Middle frontal gyrus (tissue), 1 donor: Measurements from ENCODE around the gene FAM13A.
"Not testable (repeated sequence)": the region's sequence is repeated elsewhere in the genome, so short reads cannot be mapped to it uniquely, and the experiment has no call there.

ENCODE experiments used
- DNase-seq: peaks from one replicate; pipeline ENCODE4 v3.0.0-alpha.2; 2015; ENCODE audit warnings: low spot score; ENCODE audit errors: extremely low spot score

FAM13A gene

GRCh38 chr4:89000844-89001360 is 56.1 kb downstream of the FAM13A start:
- no peak for DNase-seq

DNA sequence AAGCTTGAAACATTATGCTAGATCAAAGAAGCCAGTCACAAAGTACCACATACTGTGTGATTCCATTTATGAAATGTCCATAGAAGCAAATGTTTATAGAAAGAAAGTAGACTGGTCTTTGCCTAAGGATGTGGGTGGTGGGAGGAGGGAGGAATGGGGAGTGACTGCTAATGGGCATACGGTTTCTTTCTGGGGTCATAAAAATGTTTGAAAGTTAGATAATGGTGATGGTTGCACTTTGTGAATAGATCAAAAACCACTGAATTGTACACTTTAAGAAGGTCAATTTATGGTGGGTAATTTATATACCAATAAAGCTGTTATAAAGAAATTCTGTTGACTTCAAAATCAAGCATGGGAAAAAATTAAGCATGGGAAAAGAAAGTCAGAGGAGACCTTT is 56.6 kb downstream of the FAM13A start:
- DNase-seq = no peak

DNA sequence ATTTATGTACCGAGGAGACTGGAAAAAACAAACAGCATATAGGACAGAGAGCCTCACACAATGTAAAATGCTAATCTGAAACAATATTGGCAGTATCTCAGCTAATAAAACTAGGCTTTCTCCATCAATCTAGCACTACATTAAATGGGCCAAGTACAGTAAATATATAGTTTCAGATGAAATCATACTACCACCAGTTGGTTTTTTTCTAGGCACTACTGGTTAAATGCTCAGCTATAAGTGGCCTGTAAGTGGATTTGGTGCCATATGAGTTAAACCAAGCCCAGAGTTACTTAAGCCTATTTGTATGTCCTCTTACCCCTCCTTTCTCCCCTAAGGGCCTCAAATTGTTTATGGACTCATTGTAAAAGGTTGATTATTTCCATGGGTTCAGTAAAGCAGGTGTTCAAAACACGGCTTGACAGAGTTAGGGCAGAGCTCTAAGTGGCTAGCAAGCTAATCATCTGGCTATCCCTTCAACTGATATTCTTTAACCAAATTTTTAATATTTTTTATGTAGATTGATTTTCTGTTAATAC is 57.5 kb downstream of the FAM13A start:
- DNase-seq = no peak

DNA sequence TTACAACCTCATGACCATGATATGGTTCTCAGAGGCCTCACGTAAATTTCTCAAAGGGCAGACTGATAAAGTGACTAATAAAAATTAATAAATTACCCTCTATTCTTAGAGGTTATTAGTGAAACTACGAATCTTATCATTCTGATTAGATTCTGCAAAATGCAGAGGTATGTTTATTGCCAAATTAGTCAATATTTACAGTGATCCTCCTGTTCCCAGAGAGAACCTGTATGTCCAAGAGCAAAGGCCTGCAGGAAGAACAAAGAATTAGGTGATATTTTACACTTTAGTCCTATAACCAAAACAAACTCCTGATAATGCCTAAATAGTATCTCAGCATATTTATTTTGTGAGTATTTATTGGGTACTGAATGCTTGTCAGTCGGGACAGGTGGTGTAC is 58.1 kb downstream of the FAM13A start:
- no peak for DNase-seq

- DNase-seq = no peak
These were observed 59.0 kb downstream of the FAM13A start for GRCh38 chr4:88998001-88998400.

DNA sequence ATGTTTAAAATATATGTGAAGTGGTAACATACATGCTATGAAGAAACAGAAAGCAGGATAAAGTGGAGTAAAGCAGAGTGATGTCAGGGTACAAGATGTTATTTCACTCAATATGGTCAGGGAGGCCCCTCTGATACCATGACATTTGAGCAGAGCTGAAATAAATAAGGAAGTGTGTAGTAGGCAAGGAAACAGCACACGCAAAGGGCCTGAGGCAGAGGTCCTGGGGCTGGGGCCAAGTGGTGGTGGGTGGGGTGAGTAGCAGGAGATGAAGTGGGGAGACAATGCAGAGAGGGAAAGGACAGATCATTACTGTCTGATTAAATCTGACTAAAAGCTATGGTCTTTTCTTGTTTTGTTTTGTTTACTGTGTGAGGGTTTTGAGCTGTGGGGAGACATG is 61.1 kb downstream of the FAM13A start:
- DNase-seq = no peak

GRCh38 chr4:88995257-88995656 is 61.7 kb downstream of the FAM13A start:
- DNase-seq = not testable (repeated sequence)

DNA sequence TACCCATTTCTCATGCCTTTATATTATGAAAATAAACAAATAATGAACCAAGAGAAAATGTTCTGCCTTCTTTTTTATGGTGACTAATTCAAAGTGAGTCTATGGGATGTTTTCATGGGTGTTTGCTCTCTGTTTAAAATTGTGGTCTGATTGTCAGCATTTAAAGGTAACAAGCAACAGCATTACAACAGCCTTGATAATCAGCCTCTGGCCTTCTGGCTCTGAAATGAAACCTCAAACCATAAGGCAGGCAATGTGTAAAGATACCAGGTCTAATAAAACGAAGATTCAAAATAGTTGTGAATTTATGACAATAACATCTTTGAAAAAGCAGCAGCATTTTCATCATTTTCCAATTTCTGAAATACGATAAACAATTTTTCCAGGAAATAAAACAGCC is 63.7 kb downstream of the FAM13A start:
- no peak for DNase-seq

DNA sequence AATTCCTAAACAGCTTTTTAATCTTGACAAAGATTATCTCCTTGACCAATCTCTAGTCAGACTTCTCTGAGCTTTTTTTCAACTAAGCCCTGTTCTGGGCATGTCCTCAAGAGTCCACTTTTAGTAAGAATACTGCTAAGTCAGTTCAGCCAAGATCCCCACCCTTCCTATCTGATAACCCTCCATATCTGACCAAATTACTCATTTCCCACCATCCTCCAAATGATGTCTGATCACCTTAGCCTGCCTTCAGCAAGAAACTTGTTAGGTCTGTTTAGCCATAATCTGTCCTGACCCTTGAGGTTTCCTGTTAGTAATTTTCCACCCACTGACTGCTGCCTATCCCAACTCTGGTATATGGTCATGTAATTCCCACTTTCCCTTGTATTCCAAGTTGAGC is 65.2 kb downstream of the FAM13A start:
- DNase-seq = no peak

DNA sequence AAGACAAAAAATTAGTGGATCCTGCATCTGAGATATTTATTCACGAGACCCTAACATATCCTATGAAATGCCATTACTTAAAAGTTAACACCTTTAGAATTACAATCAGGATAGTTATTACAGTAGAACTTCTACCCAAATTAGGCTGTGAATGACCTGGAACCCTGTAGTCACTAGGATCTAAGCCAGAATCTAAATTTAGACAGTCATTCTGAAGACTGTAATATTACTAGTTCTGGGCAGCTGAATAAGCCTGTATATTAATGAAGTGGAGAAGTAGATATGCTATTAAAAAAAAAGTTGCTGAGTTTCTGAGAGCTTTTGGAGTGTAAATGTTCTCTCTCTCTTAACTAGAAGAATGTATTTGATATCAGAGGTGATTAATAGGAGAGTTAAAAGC is 67.0 kb downstream of the FAM13A start:
- no peak for DNase-seq

DNA sequence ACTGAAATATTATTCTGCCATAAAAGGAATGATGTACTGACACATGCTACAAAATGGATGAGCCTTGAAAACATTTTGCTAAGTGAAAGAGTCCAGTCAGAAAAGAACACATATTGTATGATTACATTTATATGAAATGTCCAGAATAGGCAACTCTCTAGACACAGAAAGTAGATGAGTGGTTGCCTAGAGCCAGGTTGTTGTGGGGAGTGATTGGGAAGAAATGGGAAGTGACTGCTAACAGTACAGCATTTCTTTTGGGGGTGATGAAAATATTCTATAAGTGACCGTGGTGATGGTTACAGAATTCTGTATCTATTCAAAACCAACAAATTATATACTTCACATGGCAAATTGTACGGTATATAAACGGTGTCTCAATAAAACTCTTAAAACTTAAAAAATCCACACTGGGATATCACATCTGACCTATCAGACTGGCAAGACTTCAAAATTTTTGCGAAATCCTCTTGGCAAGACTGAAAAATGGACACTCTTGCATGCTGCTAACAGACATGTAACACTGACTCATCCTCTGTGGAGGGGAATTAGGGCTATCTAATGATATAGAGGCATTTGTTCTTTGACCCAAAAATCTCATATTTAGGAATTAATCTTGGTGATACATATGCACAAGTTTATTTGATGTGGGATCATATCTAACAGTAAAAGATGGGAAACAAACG is 71.8 kb downstream of the FAM13A start:
- no peak for DNase-seq

DNA sequence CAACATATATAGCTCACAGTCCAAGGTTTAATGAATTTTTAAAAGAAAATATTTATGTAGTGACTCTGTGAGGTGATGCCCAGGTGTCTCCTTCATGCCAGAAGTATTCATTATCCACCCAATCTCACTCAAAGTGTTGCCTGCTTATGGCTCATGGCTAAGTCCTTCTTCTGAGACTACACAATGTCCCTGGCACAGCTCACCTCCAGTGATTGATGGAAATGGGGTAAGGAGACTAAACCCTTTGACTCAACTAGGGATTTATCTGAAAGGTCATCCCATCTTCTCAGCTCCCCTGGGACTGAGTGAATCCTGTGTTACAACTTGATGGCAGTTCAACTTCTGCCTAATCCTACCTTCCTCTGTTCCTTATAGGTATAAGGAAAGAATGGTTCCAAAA is 74.2 kb downstream of the FAM13A start:
- DNase-seq = no peak

- no peak for DNase-seq
These were observed 75.0 kb downstream of the FAM13A start for GRCh38 chr4:88981993-88982392.

- DNase-seq = no peak
These were observed 75.4 kb downstream of the FAM13A start for GRCh38 chr4:88981556-88981955.

- no peak for DNase-seq
These were observed 77.7 kb downstream of the FAM13A start for GRCh38 chr4:88979276-88979675.

- DNase-seq = no peak
These were observed 80.3 kb downstream of the FAM13A start for GRCh38 chr4:88976775-88977035.

GRCh38 chr4:88975958-88976774 is 80.8 kb downstream of the FAM13A start:
- no peak for DNase-seq

GRCh38 chr4:88971536-88971935 is 85.4 kb downstream of the FAM13A start:
- no peak for DNase-seq

- DNase-seq = no peak
These were observed 87.2 kb downstream of the FAM13A start for GRCh38 chr4:88969746-88970145.

GRCh38 chr4:88969271-88969670 is 87.7 kb downstream of the FAM13A start:
- DNase-seq = no peak

- no peak for DNase-seq
These were observed 89.1 kb downstream of the FAM13A start for GRCh38 chr4:88967883-88968331.

- DNase-seq = no peak
These were observed 91.9 kb downstream of the FAM13A start for GRCh38 chr4:88965053-88965452.

DNA sequence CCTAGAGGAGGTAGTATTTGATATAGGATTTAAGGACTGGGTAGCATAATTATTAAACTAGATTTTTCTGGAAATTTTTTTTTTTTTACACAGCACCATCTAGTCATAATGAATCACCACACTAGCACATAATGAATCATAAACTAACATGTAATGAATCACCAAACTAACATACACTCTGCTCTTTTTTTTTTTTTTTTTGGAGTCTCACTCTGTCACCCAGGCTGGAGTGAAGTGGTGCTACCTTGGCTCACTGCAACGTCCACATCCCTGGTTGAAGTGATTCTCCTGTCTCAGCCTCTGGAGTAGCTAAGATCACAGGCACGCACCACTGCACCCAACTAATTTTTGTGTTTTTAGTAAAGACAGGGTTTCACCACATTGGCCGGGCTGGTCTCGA is 92.5 kb downstream of the FAM13A start:
- DNase-seq = no peak
